ENCODE data around the gene FAM118B.
A peak's percentile ranks its signal among the peaks of the same experiment; 100 is the strongest.
"Not testable (repeated sequence)": the region's sequence is repeated elsewhere in the genome, so short reads cannot be mapped to it uniquely, and the experiment has no call there.

The FAM118B gene

GRCh38 chr11:126277322-126277721 lies 65.7 kb downstream of the FAM118B start:
- no peak for DNase-seq (ENCODE audit: low read depth)

- DNase-seq (ENCODE audit: low read depth) = no peak
Measured at GRCh38 chr11:126277780-126278179, 66.2 kb downstream of the FAM118B start.

GRCh38 chr11:126279191-126279590 lies 67.6 kb downstream of the FAM118B start:
- no peak for DNase-seq (ENCODE audit: low read depth)

GRCh38 chr11:126280595-126280994 lies 69.0 kb downstream of the FAM118B start:
- no peak for DNase-seq (ENCODE audit: low read depth)

GRCh38 chr11:126281245-126281644 lies 69.7 kb downstream of the FAM118B start:
- DNase-seq (ENCODE audit: low read depth) = no peak

- DNase-seq (ENCODE audit: low read depth) = no peak
Measured at GRCh38 chr11:126281666-126282175, 70.1 kb downstream of the FAM118B start.

- DNase-seq (ENCODE audit: low read depth) = no peak
Measured at GRCh38 chr11:126282361-126282735, 70.8 kb downstream of the FAM118B start.

GRCh38 chr11:126282736-126283591 lies 71.4 kb downstream of the FAM118B start, which contains the start of gene TIRAP:
TIRAP (plus strand) TSS chr11:126283093; CDS start chr11:126290895, 7,802 bp downstream.
- DNase-seq (ENCODE audit: low read depth) = peak; percentile 45

GRCh38 chr11:126284829-126285228 lies 73.2 kb downstream of the FAM118B start:
- peak; percentile 76 for DNase-seq (ENCODE audit: low read depth)

GRCh38 chr11:126288237-126288636 lies 76.7 kb downstream of the FAM118B start:
- DNase-seq (ENCODE audit: low read depth) = no peak

- no peak for DNase-seq (ENCODE audit: low read depth)
Measured at GRCh38 chr11:126290887-126291286, 79.3 kb downstream of the FAM118B start.

GRCh38 chr11:126293726-126294125 lies 82.1 kb downstream of the FAM118B start:
- no peak for DNase-seq (ENCODE audit: low read depth)

- DNase-seq (ENCODE audit: low read depth) = no peak
Measured at GRCh38 chr11:126297004-126297403, 85.4 kb downstream of the FAM118B start.

- DNase-seq (ENCODE audit: low read depth) = peak; percentile 78
Measured at GRCh38 chr11:126303623-126304456, 92.3 kb downstream of the FAM118B start, which contains the start of gene DCPS. DCPS (plus strand) TSS chr11:126304060; CDS start chr11:126304081, 21 bp downstream.

- DNase-seq (ENCODE audit: low read depth) = no peak
Measured at GRCh38 chr11:126304457-126305075, 93.0 kb downstream of the FAM118B start.

- no peak for DNase-seq (ENCODE audit: low read depth)
Measured at GRCh38 chr11:126305699-126306098, 94.1 kb downstream of the FAM118B start.

- no peak for DNase-seq (ENCODE audit: low read depth)
Measured at GRCh38 chr11:126307706-126308105, 96.1 kb downstream of the FAM118B start.

- DNase-seq (ENCODE audit: low read depth) = no peak
Measured at GRCh38 chr11:126308271-126308671, 96.7 kb downstream of the FAM118B start.

GRCh38 chr11:126308771-126309170 lies 97.2 kb downstream of the FAM118B start:
- not testable (repeated sequence) for DNase-seq (ENCODE audit: low read depth)

- peak; percentile 30 for DNase-seq (ENCODE audit: low read depth)
Measured at GRCh38 chr11:126310200-126310991, 98.8 kb downstream of the FAM118B start.

GRCh38 chr11:126310992-126311310 lies 99.4 kb downstream of the FAM118B start:
- no peak for DNase-seq (ENCODE audit: low read depth)
